ENCODE measurements around the gene SLC6A7. TPM values are rescaled to one million over a fixed set of nuclear protein-coding genes. Genes with fewer than 3 reads are reported as not detected.

Gene SLC6A7
- polyA plus RNA-seq, 1 of the 3 experiments (the other 2 are of a cell fraction): not detected

GRCh38 chr5:150215979-150216944 lies 26.4 kb downstream of the SLC6A7 start:
- H3K9ac ChIP-seq: no peak overlapping the region
- no peak overlapping the region for H3K4me3 ChIP-seq (ENCODE audit: low read depth in 2 of 2, low read length in 1 of 2)
- no peak overlapping the region for H2AFZ ChIP-seq (ENCODE audit: low read depth)
- TF ChIP-seq FOXJ3 (CRISPR knock-in tag; IDR thresholded peaks at IDR 0.05) (no peak), TCF12 (IDR thresholded peaks at IDR 0.05) (no peak), PBX3 (IDR thresholded peaks at IDR 0.05) (no peak), USF1 (IDR thresholded peaks at IDR 0.05; ENCODE audit: borderline replicate concordance, low read depth) (no peak), NFIC (IDR thresholded peaks at IDR 0.05; ENCODE audit: borderline replicate concordance) (no peak), REST (IDR thresholded peaks at IDR 0.05; ENCODE audit: low read depth, low read length) (no peak), RAD21 (IDR thresholded peaks at IDR 0.05; ENCODE audit: low read length) (no peak), EZH2phosphoT487 (IDR thresholded peaks at IDR 0.05; ENCODE audit: borderline replicate concordance, low read depth) (no peak), YY1 (IDR thresholded peaks at IDR 0.05; ENCODE audit: low read depth) (no peak), MEF2A (IDR thresholded peaks at IDR 0.05; ENCODE audit: borderline replicate concordance, low read depth) (no peak), GABPA (IDR thresholded peaks at IDR 0.05; ENCODE audit: low read depth) (no peak)
- H3F3A ChIP-seq (replicated peaks; ENCODE audit: insufficient read depth): no peaks in the 10 kb centered on the region
- no peaks in the 10 kb centered on the region for H3K9me2 ChIP-seq
- ChIA-PET CTCF (interaction anchor here (0.7 to 9.7 kb wide), 13 partner anchors 11 to 225 kb away, joined by 3 to 173 read pairs (median 7); no protein-coding TSS in a partner anchor), POLR2A (no interaction called here)
- no peaks in the 10 kb centered on the region for H3K4me1 ChIP-seq (ENCODE audit: control insufficient read depth in 1 of 2, insufficient read depth in 2 of 2, low read depth in 1 of 2, low read length in 1 of 2)
- H3K27ac ChIP-seq (ENCODE audit: low read depth in 2 of 2, low read length in 1 of 2): no peak overlapping the region
- H3K79me2 ChIP-seq (ENCODE audit: insufficient read depth): no peaks in the 10 kb centered on the region
- H3K36me3 ChIP-seq (replicated peaks in 1 of 2; ENCODE audit: control insufficient read depth in 1 of 2, insufficient read depth in 2 of 2, low read length in 1 of 2): no peaks in the 10 kb centered on the region
- H3K27me3 ChIP-seq (ENCODE audit: insufficient read depth): no peaks in the 10 kb centered on the region
- no peaks in the 10 kb centered on the region for H4K20me1 ChIP-seq (ENCODE audit: insufficient read depth)
- no peak overlapping the region for H3K4me2 ChIP-seq
- WGBS (ENCODE audit: low lambda C conversion rate): 83% methylated on average over 7 of the region's 10 CpGs
- H3K9me3 ChIP-seq: no peaks in the 10 kb centered on the region
- no peak for DNase-seq
